Ovary (tissue), 9 donors: Measurements from ENCODE around the gene DAW1. TPM values are rescaled to one million over a fixed set of nuclear protein-coding genes. Genes with fewer than 3 reads are reported as not detected.
"Not testable (repeated sequence)": the region's sequence is repeated elsewhere in the genome, so short reads cannot be mapped to it uniquely, and the experiment has no call there.

Experiments used
- DNase-seq, 5 donors: peaks; one replicate each; pipeline ENCODE4 v3.0.0-alpha.2; 2019 to 2020
- H3K27ac ChIP-seq, 2 donors: fragments of 200-600 bp; one replicate each; pipeline versions ENCODE4 v1.5.1 to v1.8.0; 2019 to 2022
- H3K27me3 ChIP-seq: fragments of 200-600 bp; one replicate; pipeline ENCODE4 v1.8.0; 2022
- H3K36me3 ChIP-seq: fragments of 200-600 bp; sonication (generic); one replicate; pipeline ENCODE4 v1.5.1; 2019
- H3K4me1 ChIP-seq: one replicate; pipeline ENCODE4 v1.8.1; 2013; ENCODE audit warnings: mild to moderate bottlenecking, moderate library complexity; ENCODE audit not compliant: insufficient read depth
- H3K4me3 ChIP-seq: fragments of 200-600 bp; sonication (generic); one replicate; pipeline ENCODE4 v1.5.1; 2017
- H3K9me3 ChIP-seq, 2 donors: fragments of 200-600 bp in 1 of 2; sonication (generic) in 1 of 2; one replicate each; pipeline versions ENCODE4 v1.5.1 to v1.8.1; 2013 to 2019; ENCODE audit warnings: mild to moderate bottlenecking in 1 of 2, moderate library complexity in 1 of 2
- CTCF ChIP-seq, 3 donors: fragments of 450-650 bp in 2 of 3; fragments of 200-600 bp in 1 of 3; IDR thresholded peaks; one replicate each; pipeline versions ENCODE4 v1.5.1 to v1.8.0; 2016 to 2022; ENCODE audit warnings: antibody characterized with exemption in 3 of 3, mild to moderate bottlenecking in 1 of 3
- EP300 ChIP-seq: sonication (generic); formaldehyde crosslinking; IDR thresholded peaks from one replicate; pipeline ENCODE4 v1.6.1; 2017; ENCODE audit warnings: antibody characterized with exemption
- POLR2A ChIP-seq: fragments of 450-650 bp; IDR thresholded peaks from one replicate; pipeline ENCODE4 v1.6.1; 2017; ENCODE audit warnings: antibody characterized with exemption, mild to moderate bottlenecking, moderate library complexity
- WGBS, 3 donors: extraction: QIAGEN DNeasy Blood & Tissue Kit in 1 of 3; methylation state at CpG; one replicate each; pipeline versions ENCODE4 v1.1.5 to v1.1.7; 2013 to 2017; 5-methylcytosine and 5-hydroxymethylcytosine counted together
- intact Hi-C, 4 donors: fragments of 100-400 bp; cut with DNase I; formaldehyde crosslinking; loops; one replicate each; pipeline versions ENCODE4 v1.11.0 to v1.15.1; 2022 to 2023
- polyA plus RNA-seq, 2 donors: library from polyadenylated mRNA; stranded (reverse); fragments of 200-250 nt in 1 of 2; fragments of 350-450 nt in 1 of 2; fragmentation: Illumina TruSeq in 1 of 2; extraction: RNeasy Lipid Tissue Mini Kit (QIAGEN cat#74804) in 1 of 2; gene quantifications; one replicate each; pipeline ENCODE4 v1.2.3, GENCODE V29; 2013 to 2014
- total RNA-seq, 7 donors: library from RNA; depleted of rRNA in 2 of 7; stranded (reverse); fragments of >200 nt in 2 of 7; fragmentation: NEBNext Ultra II Directional in 3 of 7; extraction: Animal tissue kit (Norgen Biotek cat#: 25700) in 3 of 7; gene quantifications; one replicate each; pipeline versions ENCODE4 v1.1.0 to v1.2.4, GENCODE V29; 2016 to 2023
- donor health status: DM: no; HTN: no; CAD: no; lungs with moderate emphysema.
- donor health status: DM: no; HTN: no; CAD: no.
- donor health status: Bipolar disorder and iron deficiency.
- donor health status: DM: yes; HTN: yes; CAD: no.
- donor health status: DM: no; HTN: no; CAD: no.
- donor health status: DM: yes; HTN: yes; CAD: no.

Gene DAW1
- total and polyA plus RNA-seq, 9 donors = 0.11 to 4.6 (median 0.62) TPM; not detected in 2

- no peak for TF ChIP-seq CTCF (IDR thresholded peaks at IDR 0.05)
- TF ChIP-seq POLR2A = no peak
- TF ChIP-seq EP300 = no peak
- DNase-seq = no peak
- 88 to 92% (median 89%) methylated on average over 10 of the region's 10 CpGs for WGBS, 3 donors
- Histone ChIP-seq H3K36me3 (no peaks in the 10 kb centered on the region), H3K4me1 (no peaks in the 10 kb centered on the region), H3K9me3 (no peaks in the 10 kb centered on the region), H3K27me3 (no peaks in the 10 kb centered on the region), H3K4me3 (no peak overlapping the region), H3K27ac (no peak overlapping the region)
- intact Hi-C loops = no loop called here
These were observed 37.0 kb upstream of the DAW1 start for GRCh38 chr2:227834423-227834822.

GRCh38 chr2:227834916-227835650, 36.3 kb upstream of the DAW1 start:
- no peaks in the 10 kb centered on the region for H3K36me3 ChIP-seq
- no peaks in the 10 kb centered on the region for H3K9me3 ChIP-seq
- no peaks in the 10 kb centered on the region for H3K4me1 ChIP-seq
- DNase-seq = no peak
- H3K27ac ChIP-seq = no peak overlapping the region
- H3K4me3 ChIP-seq = no peak overlapping the region
- TF ChIP-seq CTCF (IDR thresholded peaks at IDR 0.05) (no peak), EP300 (no peak), POLR2A (no peak)
- H3K27me3 ChIP-seq = no peaks in the 10 kb centered on the region
- 83 to 91% (median 84%) methylated on average over 5 of the region's 5 CpGs for WGBS, 3 donors
- intact Hi-C loops = no loop called here

- DNase-seq, H3K36me3 ChIP-seq, H3K27me3 ChIP-seq, intact Hi-C loops, H3K9me3 ChIP-seq, H3K4me1 ChIP-seq, H3K4me3 ChIP-seq, H3K27ac ChIP-seq: not testable (repeated sequence)
- 63 to 79% (median 68%) methylated on average over 7 of the region's 7 CpGs for WGBS, 3 donors
These were observed 31.9 kb upstream of the DAW1 start for GRCh38 chr2:227839339-227840129.

GRCh38 chr2:227846831-227847230, 24.6 kb upstream of the DAW1 start:
- no peak for TF ChIP-seq CTCF (IDR thresholded peaks at IDR 0.05)
- no peak for TF ChIP-seq POLR2A
- no peak for TF ChIP-seq EP300
- Histone ChIP-seq H3K36me3 (no peaks in the 10 kb centered on the region), H3K4me1 (no peaks in the 10 kb centered on the region), H3K4me3 (no peak overlapping the region), H3K9me3 (no peaks in the 10 kb centered on the region), H3K27me3 (no peaks in the 10 kb centered on the region), H3K27ac (no peak overlapping the region)
- DNase-seq = no peak
- intact Hi-C loops = no loop called here
- WGBS, 3 donors = 82 to 88% (median 88%) methylated on average over 1 of the region's 1 CpG

- Histone ChIP-seq H3K9me3 (no peaks in the 10 kb centered on the region), H3K27ac (no peak overlapping the region), H3K4me3 (no peak overlapping the region), H3K36me3 (no peaks in the 10 kb centered on the region), H3K4me1 (no peaks in the 10 kb centered on the region), H3K27me3 (no peaks in the 10 kb centered on the region)
- intact Hi-C loops = no loop called here
- no peak for TF ChIP-seq EP300
- DNase-seq = no peak
- 12 to 80% (median 20%) methylated on average over 3 of the region's 3 CpGs for WGBS, 3 donors
These were observed 23.3 kb upstream of the DAW1 start for GRCh38 chr2:227848146-227848545.
